Measurements from ENCODE around the gene ARL4D.

ARL4D gene

GRCh38 chr17:43354371-43354770 lies 44.4 kb upstream of the ARL4D start:
- DNase-seq (ENCODE audit: low read depth): no peak
- TF ChIP-seq CTCF (conservative IDR thresholded peaks at IDR 0.05; ENCODE audit: control insufficient read depth, insufficient read depth, low read depth, low read length): no peak
- H3K4me3 ChIP-seq (ENCODE audit: control insufficient read depth, low read depth, low read length): no peak overlapping the region

GRCh38 chr17:43356450-43356849 lies 42.3 kb upstream of the ARL4D start:
- no peak overlapping the region for H3K4me3 ChIP-seq (ENCODE audit: control insufficient read depth, low read depth, low read length)
- no peak for TF ChIP-seq CTCF (conservative IDR thresholded peaks at IDR 0.05; ENCODE audit: control insufficient read depth, insufficient read depth, low read depth, low read length)

GRCh38 chr17:43356999-43357398 lies 41.8 kb upstream of the ARL4D start:
- peak; percentile 95 for DNase-seq (ENCODE audit: low read depth)
- no peak for TF ChIP-seq CTCF (conservative IDR thresholded peaks at IDR 0.05; ENCODE audit: control insufficient read depth, insufficient read depth, low read depth, low read length)
- H3K4me3 ChIP-seq (ENCODE audit: control insufficient read depth, low read depth, low read length): no peak overlapping the region

More at GRCh38 chr17:43356450-43356849, 42.3 kb upstream of the ARL4D start:
- DNase-seq (ENCODE audit: low read depth): no peak

GRCh38 chr17:43359469-43360110 lies 39.2 kb upstream of the ARL4D start:
- DNase-seq (ENCODE audit: low read depth): no peak
- no peak overlapping the region for H3K4me3 ChIP-seq (ENCODE audit: control insufficient read depth, low read depth, low read length)
- TF ChIP-seq CTCF (conservative IDR thresholded peaks at IDR 0.05; ENCODE audit: control insufficient read depth, insufficient read depth, low read depth, low read length): no peak

- TF ChIP-seq CTCF (conservative IDR thresholded peaks at IDR 0.05; ENCODE audit: control insufficient read depth, insufficient read depth, low read depth, low read length): no peak
- H3K4me3 ChIP-seq (ENCODE audit: control insufficient read depth, low read depth, low read length): peak overlapping the region; percentile 86
- peak; percentile 97 for DNase-seq (ENCODE audit: low read depth)
These were observed 38.4 kb upstream of the ARL4D start for GRCh38 chr17:43360376-43360738.

GRCh38 chr17:43360739-43361505 lies 37.9 kb upstream of the ARL4D start:
- peak overlapping the region; percentile 86 for H3K4me3 ChIP-seq (ENCODE audit: control insufficient read depth, low read depth, low read length)
- TF ChIP-seq CTCF (conservative IDR thresholded peaks at IDR 0.05; ENCODE audit: control insufficient read depth, insufficient read depth, low read depth, low read length): no peak
- DNase-seq (ENCODE audit: low read depth): peak; percentile 100
